Activated B cell treated with CpG ODN at 0.5 μM for 24 hours (primary cell): ENCODE measurements around the gene NMBR. TPM values are rescaled to one million over a fixed set of nuclear protein-coding genes. Genes with fewer than 3 reads are reported as not detected.

ENCODE experiments used
- ATAC-seq: fragments of 200-7000 bp; cut with Tn5 transposase; one replicate; pipeline ENCODE4 v1.10.0; 2021; ENCODE audit warnings: low read depth, mild to moderate bottlenecking, moderate library complexity
- CTCF ChIA-PET: fragments of 350-600 bp; sonication (Branson Sonifier 250); formaldehyde crosslinking; loops from one replicate; lab custom pipeline; 2021; ENCODE audit warnings: antibody characterized with exemption; lab: Charles Lee
- POLR2A ChIA-PET: fragments of 350-600 bp; sonication (Branson Sonifier 250); formaldehyde crosslinking; loops from one replicate; lab custom pipeline; 2021; ENCODE audit warnings: antibody characterized with exemption; lab: Charles Lee
- DNase-seq: peaks from one replicate; pipeline ENCODE4 v3.0.0; 2022
- H3K27ac Mint-ChIP-seq: one replicate; pipeline ENCODE4 v1.8.0; 2020; ENCODE audit warnings: mixed read lengths
- H3K27me3 Mint-ChIP-seq: one replicate; pipeline ENCODE4 v1.8.0; 2021; ENCODE audit warnings: mixed read lengths
- H3K36me3 Mint-ChIP-seq: one replicate; pipeline ENCODE4 v1.8.0; 2021; ENCODE audit warnings: low read depth, mixed read lengths
- H3K4me1 Mint-ChIP-seq: one replicate; pipeline ENCODE4 v1.8.0; 2021; ENCODE audit warnings: mixed read lengths
- H3K4me3 Mint-ChIP-seq: one replicate; pipeline ENCODE4 v1.8.0; 2020; ENCODE audit warnings: mild to moderate bottlenecking, mixed read lengths
- H3K9me3 Mint-ChIP-seq: one replicate; pipeline ENCODE4 v1.8.0; 2020; ENCODE audit warnings: mixed read lengths
- CTCF ChIP-seq: fragments of 200-600 bp; IDR thresholded peaks from one replicate; pipeline ENCODE4 v1.8.0; 2022; ENCODE audit warnings: antibody characterized with exemption, mild to moderate bottlenecking
- intact Hi-C: fragments of 100-400 bp; cut with micrococcal nuclease; formaldehyde crosslinking; loops from one replicate; pipeline ENCODE4 v1.15.1; 2024
- total RNA-seq: library from RNA; stranded (reverse); gene quantifications from 2 replicates; pipeline ENCODE4 v1.2.3, GENCODE V29; 2022

Gene NMBR
- total RNA-seq, 1 donor from 2014 or later: not detected

GRCh38 chr6:142047934-142048592 lies 98.9 kb downstream of the NMBR start:
- Mint-ChIP-seq H3K4me1 (no peaks in the 10 kb centered on the region), H3K9me3 (peaks cover 19% of the 10 kb centered on the region), H3K27ac (no peak overlapping the region), H3K27me3 (no peaks in the 10 kb centered on the region), H3K36me3 (no peaks in the 10 kb centered on the region), H3K4me3 (no peak overlapping the region)
- no peak for ATAC-seq
- intact Hi-C loops: no loop called here
- no peak for TF ChIP-seq CTCF
- CTCF ChIA-PET: no interaction called here
- POLR2A ChIA-PET: no interaction called here
- no peak for DNase-seq

- intact Hi-C loops: no loop called here
- ChIA-PET CTCF (no interaction called here), POLR2A (no interaction called here)
- Mint-ChIP-seq H3K4me3 (no peak overlapping the region), H3K27me3 (no peaks in the 10 kb centered on the region), H3K9me3 (peaks cover 8% of the 10 kb centered on the region), H3K36me3 (no peaks in the 10 kb centered on the region), H3K27ac (no peak overlapping the region), H3K4me1 (no peaks in the 10 kb centered on the region)
- DNase-seq (no peak), ATAC-seq (no peak)
- no peak for TF ChIP-seq CTCF
These were observed 101.3 kb downstream of the NMBR start for GRCh38 chr6:142045380-142046278.

- H3K4me1 Mint-ChIP-seq: no peaks in the 10 kb centered on the region
- H3K9me3 Mint-ChIP-seq: no peaks in the 10 kb centered on the region
- H3K36me3 Mint-ChIP-seq: no peaks in the 10 kb centered on the region
- POLR2A ChIA-PET: no interaction called here
- no peak overlapping the region for H3K4me3 Mint-ChIP-seq
- no peaks in the 10 kb centered on the region for H3K27me3 Mint-ChIP-seq
- TF ChIP-seq CTCF: no peak
- CTCF ChIA-PET: no interaction called here
- no peak for DNase-seq
- H3K27ac Mint-ChIP-seq: no peak overlapping the region
- intact Hi-C loops: no loop called here
- no peak for ATAC-seq
These were observed 111.0 kb downstream of the NMBR start for GRCh38 chr6:142035890-142036289.

GRCh38 chr6:142031035-142031434 lies 115.9 kb downstream of the NMBR start:
- POLR2A ChIA-PET: no interaction called here
- no peak for ATAC-seq
- CTCF ChIA-PET: no interaction called here

More at GRCh38 chr6:142031035-142031434, 115.9 kb downstream of the NMBR start:
- no peak for DNase-seq
- no peak for TF ChIP-seq CTCF
- H3K9me3 Mint-ChIP-seq: peaks cover 14% of the 10 kb centered on the region
- intact Hi-C loops: no loop called here
- no peaks in the 10 kb centered on the region for H3K27me3 Mint-ChIP-seq
- no peaks in the 10 kb centered on the region for H3K4me1 Mint-ChIP-seq
- H3K27ac Mint-ChIP-seq: no peak overlapping the region
- H3K4me3 Mint-ChIP-seq: no peak overlapping the region
- no peaks in the 10 kb centered on the region for H3K36me3 Mint-ChIP-seq
